Measurements from ENCODE around the gene MPP4.

GRCh38 chr2:201653221-201653620 is 45.2 kb downstream of the MPP4 start:
- TF ChIP-seq CTCF (conservative IDR thresholded peaks at IDR 0.05; ENCODE audit: low read depth, low read length) (no peak), EZH2 (IDR thresholded peaks at IDR 0.05; ENCODE audit: low read length, unreplicated experiment) (no peak)

All from PC-3 (cell line).